ENCODE results near the gene COL6A3. TPM values are rescaled to one million over a fixed set of nuclear protein-coding genes. Genes with fewer than 3 reads are reported as not detected.

COL6A3 gene, protein sequence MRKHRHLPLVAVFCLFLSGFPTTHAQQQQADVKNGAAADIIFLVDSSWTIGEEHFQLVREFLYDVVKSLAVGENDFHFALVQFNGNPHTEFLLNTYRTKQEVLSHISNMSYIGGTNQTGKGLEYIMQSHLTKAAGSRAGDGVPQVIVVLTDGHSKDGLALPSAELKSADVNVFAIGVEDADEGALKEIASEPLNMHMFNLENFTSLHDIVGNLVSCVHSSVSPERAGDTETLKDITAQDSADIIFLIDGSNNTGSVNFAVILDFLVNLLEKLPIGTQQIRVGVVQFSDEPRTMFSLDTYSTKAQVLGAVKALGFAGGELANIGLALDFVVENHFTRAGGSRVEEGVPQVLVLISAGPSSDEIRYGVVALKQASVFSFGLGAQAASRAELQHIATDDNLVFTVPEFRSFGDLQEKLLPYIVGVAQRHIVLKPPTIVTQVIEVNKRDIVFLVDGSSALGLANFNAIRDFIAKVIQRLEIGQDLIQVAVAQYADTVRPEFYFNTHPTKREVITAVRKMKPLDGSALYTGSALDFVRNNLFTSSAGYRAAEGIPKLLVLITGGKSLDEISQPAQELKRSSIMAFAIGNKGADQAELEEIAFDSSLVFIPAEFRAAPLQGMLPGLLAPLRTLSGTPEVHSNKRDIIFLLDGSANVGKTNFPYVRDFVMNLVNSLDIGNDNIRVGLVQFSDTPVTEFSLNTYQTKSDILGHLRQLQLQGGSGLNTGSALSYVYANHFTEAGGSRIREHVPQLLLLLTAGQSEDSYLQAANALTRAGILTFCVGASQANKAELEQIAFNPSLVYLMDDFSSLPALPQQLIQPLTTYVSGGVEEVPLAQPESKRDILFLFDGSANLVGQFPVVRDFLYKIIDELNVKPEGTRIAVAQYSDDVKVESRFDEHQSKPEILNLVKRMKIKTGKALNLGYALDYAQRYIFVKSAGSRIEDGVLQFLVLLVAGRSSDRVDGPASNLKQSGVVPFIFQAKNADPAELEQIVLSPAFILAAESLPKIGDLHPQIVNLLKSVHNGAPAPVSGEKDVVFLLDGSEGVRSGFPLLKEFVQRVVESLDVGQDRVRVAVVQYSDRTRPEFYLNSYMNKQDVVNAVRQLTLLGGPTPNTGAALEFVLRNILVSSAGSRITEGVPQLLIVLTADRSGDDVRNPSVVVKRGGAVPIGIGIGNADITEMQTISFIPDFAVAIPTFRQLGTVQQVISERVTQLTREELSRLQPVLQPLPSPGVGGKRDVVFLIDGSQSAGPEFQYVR (N-terminal part only)
- total RNA-seq (2021) (0.86 and 2.2 TPM in 2 replicates), Bru-seq, nascent RNA (percentile 20 among the genes with signal in this experiment), BruChase-seq, experiment 1, labeled RNA remaining after a 2-hour chase (percentile 26 among the genes with signal in this experiment), BruChase-seq, experiment 2, labeled RNA remaining after a 6-hour chase (percentile 24 among the genes with signal in this experiment)
- long read RNA-seq, partial matches to known transcripts = 2 of 3 reads
- long read RNA-seq, other reads (novel, unspliced or antisense) = 1 of 3 reads

DNA sequence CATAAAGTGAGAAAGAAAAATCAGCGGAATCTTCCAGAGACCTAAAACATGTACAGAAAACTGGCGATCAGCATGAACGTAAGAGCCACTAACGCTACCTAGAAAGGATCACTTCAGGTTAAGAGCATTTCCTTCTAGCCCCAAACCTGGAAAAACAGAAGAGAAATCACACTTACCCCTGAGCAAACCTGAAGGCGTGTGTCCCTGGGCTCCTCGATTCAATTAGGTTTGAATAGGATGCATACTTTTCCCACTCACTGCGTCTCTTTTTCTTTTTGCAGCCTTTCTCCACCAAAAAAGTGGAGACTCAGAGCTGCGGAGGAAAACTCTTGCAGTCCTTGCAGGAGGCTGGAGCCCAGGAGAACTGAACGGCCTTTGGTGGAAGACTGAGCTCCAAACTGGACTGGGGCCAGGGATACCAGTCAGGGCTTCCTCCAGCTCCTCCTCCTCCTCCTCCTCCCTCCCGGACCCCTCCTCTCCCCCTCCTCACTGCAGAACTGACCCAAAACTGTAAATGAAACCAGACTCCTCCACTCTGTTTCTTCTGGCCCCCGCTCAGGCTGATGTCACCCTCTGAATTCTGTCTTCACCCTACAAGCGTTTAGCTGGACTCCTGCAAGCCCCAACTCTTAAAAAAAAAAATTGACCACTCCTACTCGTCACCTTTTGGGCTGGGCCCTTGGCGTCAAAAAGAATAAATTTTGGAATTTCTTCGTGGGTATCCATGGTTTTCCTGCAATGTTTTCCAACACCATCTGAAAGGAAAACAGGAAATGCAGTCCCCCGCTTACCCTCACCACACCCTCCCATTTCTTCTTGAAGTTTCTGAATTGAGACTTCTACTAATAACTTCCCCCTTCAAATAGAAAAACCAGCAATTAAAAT, at the start of gene COL6A3:
TSS of gene COL6A3 (minus strand) at position 388 of the 885 bp plus-strand sequence. CDS start 17,347 bp downstream, outside the sequence.
- no peak for DNase-seq (ENCODE audit: low spot score)
- ChIA-PET CTCF (no interaction called here), POLR2A (ENCODE audit: low non-redundant PET) (no interaction called here)
- Histone ChIP-seq H3K36me3 (ENCODE audit: insufficient read depth, low read length, poor library complexity, severe bottlenecking) (no peaks in the 10 kb centered on the region), H3K27me3 (replicated peaks; ENCODE audit: insufficient read depth, low read depth, low read length, poor library complexity) (peaks cover 30% of the 10 kb centered on the region), H3K27ac (ENCODE audit: low read depth, low read length, poor library complexity, severe bottlenecking) (no peak within 1 kb of the TSS), H3K4me3 (ENCODE audit: low read depth, low read length, poor library complexity, severe bottlenecking) (no peak within 1 kb of the TSS), H3K9me3 (ENCODE audit: low read depth, low read length, poor library complexity, severe bottlenecking) (no peaks in the 10 kb centered on the region), H3K4me1 (ENCODE audit: insufficient read depth, low read length, poor library complexity, severe bottlenecking) (no peaks in the 10 kb centered on the region)
- no TSS peak for BruUV-seq (replicated peaks)
- intact Hi-C loops (cut with micrococcal nuclease; ENCODE audit: unreplicated experiment) = loop anchor here (5.0 kb wide), 1 partner anchor 242 kb away; no protein-coding TSS in a partner anchor
- TF ChIP-seq EZH2 (IDR thresholded peaks at IDR 0.05; ENCODE audit: borderline replicate concordance, low read depth, low read length, poor library complexity, severe bottlenecking) = no peak
- TF ChIP-seq, protein P1, sequence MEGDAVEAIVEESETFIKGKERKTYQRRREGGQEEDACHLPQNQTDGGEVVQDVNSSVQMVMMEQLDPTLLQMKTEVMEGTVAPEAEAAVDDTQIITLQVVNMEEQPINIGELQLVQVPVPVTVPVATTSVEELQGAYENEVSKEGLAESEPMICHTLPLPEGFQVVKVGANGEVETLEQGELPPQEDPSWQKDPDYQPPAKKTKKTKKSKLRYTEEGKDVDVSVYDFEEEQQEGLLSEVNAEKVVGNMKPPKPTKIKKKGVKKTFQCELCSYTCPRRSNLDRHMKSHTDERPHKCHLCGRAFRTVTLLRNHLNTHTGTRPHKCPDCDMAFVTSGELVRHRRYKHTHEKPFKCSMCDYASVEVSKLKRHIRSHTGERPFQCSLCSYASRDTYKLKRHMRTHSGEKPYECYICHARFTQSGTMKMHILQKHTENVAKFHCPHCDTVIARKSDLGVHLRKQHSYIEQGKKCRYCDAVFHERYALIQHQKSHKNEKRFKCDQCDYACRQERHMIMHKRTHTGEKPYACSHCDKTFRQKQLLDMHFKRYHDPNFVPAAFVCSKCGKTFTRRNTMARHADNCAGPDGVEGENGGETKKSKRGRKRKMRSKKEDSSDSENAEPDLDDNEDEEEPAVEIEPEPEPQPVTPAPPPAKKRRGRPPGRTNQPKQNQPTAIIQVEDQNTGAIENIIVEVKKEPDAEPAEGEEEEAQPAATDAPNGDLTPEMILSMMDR (conservative IDR thresholded peaks at IDR 0.05; ENCODE audit: low read depth, low read length) = no peak

DNA sequence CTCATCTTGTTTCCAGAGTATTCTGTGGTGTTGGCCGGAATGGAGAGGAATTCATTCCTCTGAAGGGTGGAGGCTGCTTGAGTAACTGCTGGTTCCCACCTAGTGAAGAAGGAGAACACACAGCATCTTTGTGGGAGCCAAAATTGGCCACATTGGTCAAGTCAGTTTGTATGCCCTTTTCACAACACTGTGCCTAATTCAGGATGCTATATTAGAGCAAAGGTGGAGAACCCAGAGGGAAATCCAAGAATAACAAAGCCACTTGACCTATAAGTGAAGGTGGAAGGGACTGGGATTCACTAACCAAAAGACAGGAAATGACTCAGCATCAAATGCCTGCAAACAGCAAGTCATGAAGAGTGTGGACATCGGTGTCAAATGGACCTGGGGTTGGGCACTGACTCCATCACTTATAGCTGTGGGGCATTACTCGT, 45.8 kb upstream of the COL6A3 start:
- POLR2A ChIA-PET (ENCODE audit: low non-redundant PET) = no interaction called here

More for the DNA sequence above, 45.8 kb upstream of the COL6A3 start:
- H3K27ac ChIP-seq (ENCODE audit: low read depth, low read length, poor library complexity, severe bottlenecking) = no peak overlapping the region
- CTCF ChIA-PET = no interaction called here
- intact Hi-C loops (cut with micrococcal nuclease; ENCODE audit: unreplicated experiment) = no loop called here
- H3K27me3 ChIP-seq (replicated peaks; ENCODE audit: insufficient read depth, low read depth, low read length, poor library complexity) = no peaks in the 10 kb centered on the region
- no TSS peak for BruUV-seq (replicated peaks)
- H3K4me3 ChIP-seq (ENCODE audit: low read depth, low read length, poor library complexity, severe bottlenecking) = no peak overlapping the region
- no peak for DNase-seq (ENCODE audit: low spot score)
- TF ChIP-seq, protein P1 (conservative IDR thresholded peaks at IDR 0.05; ENCODE audit: low read depth, low read length) = no peak
- no peak for TF ChIP-seq EZH2 (IDR thresholded peaks at IDR 0.05; ENCODE audit: borderline replicate concordance, low read depth, low read length, poor library complexity, severe bottlenecking)
- H3K4me1 ChIP-seq (ENCODE audit: insufficient read depth, low read length, poor library complexity, severe bottlenecking) = no peaks in the 10 kb centered on the region
- H3K9me3 ChIP-seq (ENCODE audit: low read depth, low read length, poor library complexity, severe bottlenecking) = no peaks in the 10 kb centered on the region
- no peaks in the 10 kb centered on the region for H3K36me3 ChIP-seq (ENCODE audit: insufficient read depth, low read length, poor library complexity, severe bottlenecking)

Measured in A673 (cell line).